GM12878 (cell line): ENCODE measurements around the gene INHBB.

Source experiments
- MEF2A ChIP-seq: IDR thresholded peaks from 2 replicates; pipeline ENCODE4 v1.6.1; 2011; ENCODE audit warnings: low read depth, mild to moderate bottlenecking, low read length, moderate library complexity; ENCODE audit not compliant: insufficient read depth
- SP1 ChIP-seq: IDR thresholded peaks from one replicate; pipeline ENCODE4 v1.6.1; 2011; ENCODE audit warnings: low read depth, low read length
- YY1 ChIP-seq: IDR thresholded peaks from 2 replicates; pipeline ENCODE4 v1.6.1; 2011; ENCODE audit warnings: low read depth, mild to moderate bottlenecking, low read length
- TF ChIP-seq, protein P1 (sequence below), 3 experiments: IDR thresholded peaks in 2 of 3; conservative IDR thresholded peaks in 1 of 3; 2 replicates each; pipeline ENCODE4 v1.5.1; 2011; ENCODE audit warnings: low read depth in 3 of 3, low read length in 3 of 3, mild to moderate bottlenecking in 3 of 3, control low read depth in 2 of 3, moderate library complexity in 2 of 3, inconsistent platforms in 1 of 3, mixed read lengths in 1 of 3; ENCODE audit not compliant: control insufficient read depth in 2 of 3, insufficient read depth in 1 of 3; ENCODE audit errors: extremely low read depth in 1 of 3

DNA sequence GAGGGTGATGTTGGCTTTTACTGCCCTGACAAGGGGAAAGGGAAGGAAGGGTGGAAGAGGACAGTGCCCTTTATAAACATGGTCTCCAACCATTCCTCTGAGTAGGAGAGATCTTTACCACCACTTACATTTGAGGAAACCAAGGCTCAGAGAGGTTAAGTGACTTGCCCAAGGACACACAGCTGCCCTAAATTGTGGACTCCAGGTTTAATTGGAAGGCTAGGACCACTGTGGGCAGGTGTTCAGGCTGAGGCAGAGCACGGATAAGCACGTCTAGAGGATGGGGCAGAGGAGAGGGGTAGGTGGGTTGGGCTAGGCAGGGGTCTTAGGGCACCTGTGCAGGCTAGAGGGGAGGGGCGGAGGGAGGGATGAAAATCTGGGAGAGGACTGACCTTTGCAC is 32.7 kb downstream of the INHBB start:
- no peak for TF ChIP-seq SP1
- no peak for TF ChIP-seq MEF2A
- TF ChIP-seq, protein P1, sequence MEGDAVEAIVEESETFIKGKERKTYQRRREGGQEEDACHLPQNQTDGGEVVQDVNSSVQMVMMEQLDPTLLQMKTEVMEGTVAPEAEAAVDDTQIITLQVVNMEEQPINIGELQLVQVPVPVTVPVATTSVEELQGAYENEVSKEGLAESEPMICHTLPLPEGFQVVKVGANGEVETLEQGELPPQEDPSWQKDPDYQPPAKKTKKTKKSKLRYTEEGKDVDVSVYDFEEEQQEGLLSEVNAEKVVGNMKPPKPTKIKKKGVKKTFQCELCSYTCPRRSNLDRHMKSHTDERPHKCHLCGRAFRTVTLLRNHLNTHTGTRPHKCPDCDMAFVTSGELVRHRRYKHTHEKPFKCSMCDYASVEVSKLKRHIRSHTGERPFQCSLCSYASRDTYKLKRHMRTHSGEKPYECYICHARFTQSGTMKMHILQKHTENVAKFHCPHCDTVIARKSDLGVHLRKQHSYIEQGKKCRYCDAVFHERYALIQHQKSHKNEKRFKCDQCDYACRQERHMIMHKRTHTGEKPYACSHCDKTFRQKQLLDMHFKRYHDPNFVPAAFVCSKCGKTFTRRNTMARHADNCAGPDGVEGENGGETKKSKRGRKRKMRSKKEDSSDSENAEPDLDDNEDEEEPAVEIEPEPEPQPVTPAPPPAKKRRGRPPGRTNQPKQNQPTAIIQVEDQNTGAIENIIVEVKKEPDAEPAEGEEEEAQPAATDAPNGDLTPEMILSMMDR (IDR thresholded peaks at IDR 0.05 in 2 of 3, conservative IDR thresholded peaks at IDR 0.05 in 1 of 3; ENCODE audit: control insufficient read depth in 2 of 3, extremely low read depth in 1 of 3, insufficient read depth in 1 of 3, low read depth in 3 of 3, low read length in 3 of 3) = no peak
- TF ChIP-seq YY1 = no peak
